PFSK-1 (cell line): ENCODE data around the gene ATP6V1G2.

ENCODE experiments used
- FOXP2 ChIP-seq: optimal IDR thresholded peaks from 2 replicates; pipeline ENCODE3; 2011; ENCODE audit warnings: borderline replicate concordance, control low read depth, inconsistent platforms; ENCODE audit not compliant: insufficient read depth; ENCODE audit errors: extremely low read length, extremely low read depth
- POLR2AphosphoS5 ChIP-seq: IDR thresholded peaks from 2 replicates; pipeline ENCODE4 v1.6.1; 2012; ENCODE audit warnings: low read depth, mild to moderate bottlenecking, control low read depth, low read length, moderate library complexity
- SIN3A ChIP-seq: IDR thresholded peaks from 2 replicates; pipeline ENCODE4 v1.6.1; 2012; ENCODE audit warnings: mild to moderate bottlenecking, low read length, moderate library complexity, borderline replicate concordance; ENCODE audit not compliant: insufficient read depth
- TAF1 ChIP-seq: IDR thresholded peaks from 2 replicates; pipeline ENCODE4 v1.6.1; 2012; ENCODE audit warnings: low read length, control low read depth, borderline replicate concordance; ENCODE audit not compliant: insufficient read depth
- TF ChIP-seq, protein P1 (sequence below), 2 experiments: IDR thresholded peaks; 2 replicates each; pipeline versions ENCODE4 v1.6.1 to v1.8.0; 2011 to 2012; ENCODE audit warnings: low read depth in 2 of 2, low read length in 2 of 2, control low read depth in 1 of 2, inconsistent platforms in 1 of 2, mild to moderate bottlenecking in 1 of 2, moderate library complexity in 1 of 2; ENCODE audit not compliant: insufficient read depth in 1 of 2

ATP6V1G2 gene

GRCh38 chr6:31528821-31529328 is 17.5 kb downstream of the ATP6V1G2 start, which contains the start of gene MCCD1:
Gene MCCD1 (plus strand): TSS chr6:31528962. CDS start chr6:31529015, 53 bp downstream.
- TF ChIP-seq FOXP2, result no peak
- TF ChIP-seq SIN3A, result peak; percentile 34; the same call in 1 of the 2 replicates
- no peak for TF ChIP-seq TAF1
- TF ChIP-seq POLR2AphosphoS5, result no peak
- TF ChIP-seq, protein P1, sequence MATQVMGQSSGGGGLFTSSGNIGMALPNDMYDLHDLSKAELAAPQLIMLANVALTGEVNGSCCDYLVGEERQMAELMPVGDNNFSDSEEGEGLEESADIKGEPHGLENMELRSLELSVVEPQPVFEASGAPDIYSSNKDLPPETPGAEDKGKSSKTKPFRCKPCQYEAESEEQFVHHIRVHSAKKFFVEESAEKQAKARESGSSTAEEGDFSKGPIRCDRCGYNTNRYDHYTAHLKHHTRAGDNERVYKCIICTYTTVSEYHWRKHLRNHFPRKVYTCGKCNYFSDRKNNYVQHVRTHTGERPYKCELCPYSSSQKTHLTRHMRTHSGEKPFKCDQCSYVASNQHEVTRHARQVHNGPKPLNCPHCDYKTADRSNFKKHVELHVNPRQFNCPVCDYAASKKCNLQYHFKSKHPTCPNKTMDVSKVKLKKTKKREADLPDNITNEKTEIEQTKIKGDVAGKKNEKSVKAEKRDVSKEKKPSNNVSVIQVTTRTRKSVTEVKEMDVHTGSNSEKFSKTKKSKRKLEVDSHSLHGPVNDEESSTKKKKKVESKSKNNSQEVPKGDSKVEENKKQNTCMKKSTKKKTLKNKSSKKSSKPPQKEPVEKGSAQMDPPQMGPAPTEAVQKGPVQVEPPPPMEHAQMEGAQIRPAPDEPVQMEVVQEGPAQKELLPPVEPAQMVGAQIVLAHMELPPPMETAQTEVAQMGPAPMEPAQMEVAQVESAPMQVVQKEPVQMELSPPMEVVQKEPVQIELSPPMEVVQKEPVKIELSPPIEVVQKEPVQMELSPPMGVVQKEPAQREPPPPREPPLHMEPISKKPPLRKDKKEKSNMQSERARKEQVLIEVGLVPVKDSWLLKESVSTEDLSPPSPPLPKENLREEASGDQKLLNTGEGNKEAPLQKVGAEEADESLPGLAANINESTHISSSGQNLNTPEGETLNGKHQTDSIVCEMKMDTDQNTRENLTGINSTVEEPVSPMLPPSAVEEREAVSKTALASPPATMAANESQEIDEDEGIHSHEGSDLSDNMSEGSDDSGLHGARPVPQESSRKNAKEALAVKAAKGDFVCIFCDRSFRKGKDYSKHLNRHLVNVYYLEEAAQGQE (IDR thresholded peaks at IDR 0.05; ENCODE audit: insufficient read depth in 1 of 2, low read depth in 2 of 2, low read length in 2 of 2), result no peak

- TF ChIP-seq, protein P1 (IDR thresholded peaks at IDR 0.05; ENCODE audit: insufficient read depth in 1 of 2, low read depth in 2 of 2, low read length in 2 of 2), result no peak
- TF ChIP-seq FOXP2 (no peak), POLR2AphosphoS5 (no peak; the same call in 1 of the 2 replicates), SIN3A (no peak), TAF1 (no peak)
Observed at GRCh38 chr6:31528307-31528777, 18.1 kb downstream of the ATP6V1G2 start.

- TF ChIP-seq POLR2AphosphoS5, result no peak
- no peak for TF ChIP-seq SIN3A
- TF ChIP-seq, protein P1 (IDR thresholded peaks at IDR 0.05; ENCODE audit: insufficient read depth in 1 of 2, low read depth in 2 of 2, low read length in 2 of 2), result no peak
- no peak for TF ChIP-seq FOXP2
- TF ChIP-seq TAF1, result no peak
Observed at GRCh38 chr6:31525932-31526591, 20.3 kb downstream of the ATP6V1G2 start.

GRCh38 chr6:31525553-31525931 is 20.9 kb downstream of the ATP6V1G2 start:
- TF ChIP-seq, protein P1 (IDR thresholded peaks at IDR 0.05; ENCODE audit: insufficient read depth in 1 of 2, low read depth in 2 of 2, low read length in 2 of 2), result no peak
- no peak for TF ChIP-seq POLR2AphosphoS5
- no peak for TF ChIP-seq FOXP2
- no peak for TF ChIP-seq TAF1
- TF ChIP-seq SIN3A, result no peak
